Measurements from ENCODE around the gene TMC7.

The TMC7 gene

DNA sequence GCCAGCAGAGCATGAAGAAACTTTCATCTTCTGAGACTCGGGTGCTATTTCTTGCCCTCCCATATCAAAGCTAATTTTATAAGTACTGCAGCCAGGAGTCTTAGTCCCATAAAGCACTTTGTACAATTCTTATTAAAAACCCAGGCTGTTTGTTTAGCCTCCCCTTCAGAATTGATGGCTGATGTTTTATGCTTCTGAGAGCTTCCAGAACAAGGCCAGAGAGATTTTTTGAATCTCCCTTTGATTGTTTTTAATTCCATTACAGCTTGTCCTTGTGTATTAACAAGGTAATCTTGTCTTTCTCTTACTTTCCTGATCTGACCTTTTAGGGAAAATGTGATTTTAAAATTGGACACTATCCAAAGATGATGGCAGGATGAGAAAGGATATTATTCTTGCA, 99.9 kb downstream of the TMC7 start:
- DNase-seq: no peak
- in situ Hi-C loops (cut with MboI; ENCODE audit: low pct_unique_long_range_greater_than_20kb, low sequenced_read_pairs): no loop called here

DNA sequence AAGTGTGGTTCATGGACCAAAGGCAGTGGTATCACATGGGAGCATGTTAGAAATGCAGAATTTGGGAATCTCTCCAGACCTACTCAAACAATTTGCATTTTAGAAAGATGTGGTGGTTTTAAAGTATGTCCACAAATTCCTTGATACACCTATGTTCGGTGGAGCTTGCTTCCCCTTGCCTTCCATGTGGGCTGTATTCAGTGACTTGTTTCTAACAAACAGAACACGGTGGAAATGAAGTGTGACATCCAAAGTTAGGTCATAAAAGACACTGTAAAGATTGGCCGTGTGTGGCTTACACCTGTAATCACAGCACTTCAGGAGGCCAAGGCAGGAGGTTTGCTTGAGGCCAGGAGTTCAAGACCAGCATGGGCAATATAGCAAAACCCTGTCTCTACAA, 100.4 kb downstream of the TMC7 start:
- DNase-seq: no peak
- in situ Hi-C loops (cut with MboI; ENCODE audit: low pct_unique_long_range_greater_than_20kb, low sequenced_read_pairs): no loop called here

DNA sequence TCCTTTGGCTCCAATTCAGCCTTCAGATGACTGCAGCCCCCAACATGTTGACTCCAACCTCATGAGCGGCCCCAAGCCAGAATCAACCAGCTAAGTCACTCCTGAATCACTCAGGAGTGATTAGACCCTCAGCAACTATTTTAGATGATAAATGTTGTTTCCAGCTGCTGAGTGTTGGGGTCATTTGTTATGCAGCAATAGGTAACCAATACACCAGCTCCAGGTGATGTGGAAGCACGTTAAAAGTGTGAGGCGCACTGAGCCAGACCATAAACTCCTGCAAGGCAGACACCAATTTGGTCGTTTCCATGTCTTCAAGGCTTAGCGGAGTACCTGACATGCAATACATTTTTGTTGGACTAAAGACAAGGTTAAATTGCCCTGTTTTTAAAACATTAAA, 101.1 kb downstream of the TMC7 start:
- DNase-seq: no peak
- in situ Hi-C loops (cut with MboI; ENCODE audit: low pct_unique_long_range_greater_than_20kb, low sequenced_read_pairs): no loop called here

DNA sequence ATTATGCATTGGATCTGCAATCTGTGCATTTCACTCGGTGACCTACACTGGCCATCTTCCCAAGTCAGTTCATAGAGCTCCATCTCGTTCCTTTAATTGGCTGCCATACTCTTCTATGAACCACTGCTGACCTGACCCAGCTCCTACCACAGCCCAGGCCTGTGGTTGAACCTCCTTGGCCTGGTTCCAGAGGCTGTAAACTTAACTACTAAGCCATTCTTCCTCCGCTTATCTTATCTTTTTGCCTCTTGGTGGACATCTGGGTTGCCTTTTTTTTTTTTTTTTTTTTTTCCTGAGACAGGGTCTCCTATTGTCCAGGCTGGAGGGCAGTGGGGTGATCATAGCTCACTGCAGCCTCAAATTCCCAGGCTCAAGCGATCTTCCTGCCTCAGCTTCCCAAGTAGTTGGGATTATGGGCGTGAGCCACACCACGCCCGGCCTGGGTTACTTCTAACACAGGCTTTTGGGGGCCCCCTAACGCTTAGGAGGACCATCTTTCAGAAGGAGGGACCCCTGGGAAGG, 102.0 kb downstream of the TMC7 start:
- in situ Hi-C loops (cut with MboI; ENCODE audit: low pct_unique_long_range_greater_than_20kb, low sequenced_read_pairs): no loop called here
- DNase-seq: peak; percentile 63

DNA sequence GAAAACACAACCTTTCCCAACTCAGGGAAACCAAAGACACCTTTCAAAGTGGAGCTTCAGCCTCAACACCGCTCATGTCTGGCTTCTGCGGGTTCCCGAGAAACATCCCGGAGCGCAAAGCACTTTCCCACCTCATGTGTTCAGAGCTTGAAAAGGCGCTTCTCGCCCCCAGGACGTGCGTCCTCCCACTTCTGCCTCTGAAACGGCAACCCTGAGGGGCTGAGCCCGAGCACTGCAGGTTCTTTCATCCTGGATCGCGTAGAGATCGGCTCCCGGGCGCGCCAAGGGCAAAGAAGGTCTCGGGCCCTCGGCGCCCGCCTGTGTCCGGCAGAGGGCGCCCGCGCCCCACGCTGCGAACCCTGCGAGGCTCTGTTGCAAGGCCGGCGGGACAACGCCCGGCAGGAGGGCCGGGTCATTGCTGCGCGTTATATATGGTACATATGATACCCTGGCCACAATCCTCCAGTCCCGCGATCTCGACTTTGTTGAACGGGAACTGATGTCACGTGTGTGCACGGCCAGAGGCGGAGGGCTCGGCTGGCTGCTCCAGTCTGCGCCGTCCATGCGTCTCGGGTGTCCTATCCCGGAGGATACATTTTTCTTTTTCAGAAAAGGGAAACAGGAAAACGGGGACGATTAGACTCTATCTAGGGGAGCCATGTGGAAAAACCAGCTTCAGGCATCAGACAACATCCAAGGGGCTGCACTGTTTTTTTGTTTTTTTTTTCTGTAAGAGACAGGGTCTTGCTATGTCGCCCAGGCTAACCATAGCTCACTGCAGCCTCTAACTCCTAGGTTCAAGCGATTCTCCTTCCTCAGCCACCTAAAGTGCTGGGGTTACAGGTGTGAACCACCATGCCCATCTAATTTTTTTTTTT, 102.8 kb downstream of the TMC7 start:
- DNase-seq: peak; percentile 91
- in situ Hi-C loops (cut with MboI; ENCODE audit: low pct_unique_long_range_greater_than_20kb, low sequenced_read_pairs): no loop called here

DNA sequence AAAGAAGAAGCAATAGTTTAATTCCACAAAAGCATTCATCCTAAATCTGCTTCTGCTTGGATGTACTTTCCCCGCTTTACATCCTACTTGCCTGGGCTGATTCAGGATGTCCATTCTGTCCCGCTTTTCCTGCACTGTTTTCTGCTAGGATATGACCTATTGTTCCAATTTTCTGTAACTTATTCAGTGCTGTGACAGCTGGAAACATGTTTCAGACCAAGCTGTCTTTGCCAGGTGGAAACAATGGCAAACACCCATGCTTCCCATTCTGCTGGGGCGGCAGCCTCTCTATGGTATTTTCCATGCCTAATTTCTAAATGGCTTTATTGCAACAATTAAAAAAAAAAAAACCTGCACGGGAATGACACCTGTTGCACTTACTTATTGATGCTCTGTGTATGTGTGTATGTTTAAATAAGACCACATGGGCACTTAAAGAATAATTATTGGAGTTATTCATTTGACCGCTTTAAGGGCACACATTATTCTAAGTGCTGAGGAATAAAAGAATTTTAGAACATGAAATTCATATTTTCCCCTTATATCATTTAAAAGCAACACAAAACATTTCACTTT, 104.7 kb downstream of the TMC7 start:
- in situ Hi-C loops (cut with MboI; ENCODE audit: low pct_unique_long_range_greater_than_20kb, low sequenced_read_pairs): no loop called here
- DNase-seq: no peak

DNA sequence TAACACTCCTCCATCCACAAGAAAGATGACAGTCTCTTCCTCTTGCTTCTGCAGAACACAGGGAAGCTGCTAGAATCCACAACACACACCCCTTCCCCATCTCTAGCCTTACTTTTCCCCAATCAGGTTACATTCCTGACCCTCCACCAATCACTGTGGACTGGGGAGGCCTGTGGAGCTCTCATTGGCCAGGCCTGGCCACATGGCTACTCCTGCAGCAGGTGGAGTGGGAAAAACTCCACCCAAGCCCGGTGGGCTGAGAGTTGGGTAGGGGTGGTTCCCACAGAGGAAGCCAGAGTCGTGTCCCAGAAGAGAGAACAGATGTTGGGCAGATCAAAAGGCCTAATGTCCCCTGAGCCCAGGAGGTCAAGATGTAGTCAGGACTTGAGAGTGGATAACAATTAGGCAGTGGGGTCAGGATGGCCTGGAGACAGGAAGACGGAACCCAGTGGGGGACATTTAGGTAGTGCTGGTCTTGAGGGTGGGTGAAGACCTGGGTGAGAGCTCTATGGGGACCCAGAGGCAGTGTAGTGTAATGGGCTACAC, 105.7 kb downstream of the TMC7 start:
- in situ Hi-C loops (cut with MboI; ENCODE audit: low pct_unique_long_range_greater_than_20kb, low sequenced_read_pairs): no loop called here
- DNase-seq: no peak

DNA sequence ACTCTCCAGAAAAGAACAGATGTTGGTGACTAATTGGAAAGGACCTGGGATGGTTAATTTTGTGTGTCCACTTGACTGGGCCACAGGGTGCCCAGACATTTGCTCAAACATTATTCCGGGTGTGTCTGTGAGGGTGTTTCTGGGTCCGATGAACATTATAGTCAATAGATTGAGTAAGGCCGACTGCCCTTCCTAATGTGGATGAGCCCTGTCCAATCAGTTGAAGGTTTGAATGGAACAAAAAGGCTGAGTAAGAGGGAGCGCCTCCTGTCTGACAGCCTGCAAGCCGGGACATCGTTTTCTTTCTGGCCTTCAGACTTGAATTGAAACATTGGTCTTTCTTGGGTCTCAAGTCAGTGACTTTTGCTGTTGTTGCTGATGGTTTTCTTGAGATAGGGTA, 107.2 kb downstream of the TMC7 start:
- no peak for DNase-seq
- in situ Hi-C loops (cut with MboI; ENCODE audit: low pct_unique_long_range_greater_than_20kb, low sequenced_read_pairs): loop anchor here (10.0 kb wide), 1 partner anchor 274 kb away; no protein-coding TSS in a partner anchor

DNA sequence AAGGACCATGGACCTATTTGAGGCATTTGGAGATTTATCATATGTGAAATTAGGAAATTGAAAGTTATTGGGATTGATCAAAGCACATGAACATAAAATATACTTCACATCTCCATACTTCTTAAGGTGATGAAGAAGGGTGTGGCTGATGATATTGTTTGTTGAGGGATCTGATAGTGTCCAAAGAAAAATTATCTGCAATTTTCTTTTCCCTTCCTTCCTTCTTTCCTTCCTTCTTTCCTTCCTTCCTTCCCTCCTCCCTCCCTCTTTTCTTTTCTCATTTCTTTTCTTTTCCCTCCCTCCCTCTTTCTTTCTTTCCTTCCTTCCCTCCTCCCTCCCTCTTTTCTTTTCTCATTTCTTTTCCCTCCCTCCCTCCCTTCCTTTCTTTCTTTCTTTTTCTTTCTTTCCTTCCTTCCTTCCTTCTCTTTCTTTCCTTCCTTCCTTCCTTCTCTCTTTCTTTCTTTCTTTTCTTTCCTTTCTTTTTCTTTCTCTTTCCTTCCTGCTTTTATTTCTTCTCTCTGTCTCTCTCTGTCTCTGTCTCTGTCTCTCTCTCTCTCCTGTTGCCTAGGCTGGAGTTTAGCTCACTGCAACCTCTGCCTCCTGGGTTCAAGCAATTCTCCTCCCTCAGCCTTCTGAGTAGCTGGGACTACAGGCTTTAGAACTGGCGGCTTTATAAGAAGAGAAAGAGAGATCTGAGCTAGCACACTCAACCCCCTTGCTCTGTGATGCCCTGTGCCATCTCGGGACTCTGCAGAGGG, 109.1 kb downstream of the TMC7 start:
- in situ Hi-C loops (cut with MboI; ENCODE audit: low pct_unique_long_range_greater_than_20kb, low sequenced_read_pairs): loop anchor here (10.0 kb wide), 1 partner anchor 272 kb away; no protein-coding TSS in a partner anchor
- no peak for DNase-seq

DNA sequence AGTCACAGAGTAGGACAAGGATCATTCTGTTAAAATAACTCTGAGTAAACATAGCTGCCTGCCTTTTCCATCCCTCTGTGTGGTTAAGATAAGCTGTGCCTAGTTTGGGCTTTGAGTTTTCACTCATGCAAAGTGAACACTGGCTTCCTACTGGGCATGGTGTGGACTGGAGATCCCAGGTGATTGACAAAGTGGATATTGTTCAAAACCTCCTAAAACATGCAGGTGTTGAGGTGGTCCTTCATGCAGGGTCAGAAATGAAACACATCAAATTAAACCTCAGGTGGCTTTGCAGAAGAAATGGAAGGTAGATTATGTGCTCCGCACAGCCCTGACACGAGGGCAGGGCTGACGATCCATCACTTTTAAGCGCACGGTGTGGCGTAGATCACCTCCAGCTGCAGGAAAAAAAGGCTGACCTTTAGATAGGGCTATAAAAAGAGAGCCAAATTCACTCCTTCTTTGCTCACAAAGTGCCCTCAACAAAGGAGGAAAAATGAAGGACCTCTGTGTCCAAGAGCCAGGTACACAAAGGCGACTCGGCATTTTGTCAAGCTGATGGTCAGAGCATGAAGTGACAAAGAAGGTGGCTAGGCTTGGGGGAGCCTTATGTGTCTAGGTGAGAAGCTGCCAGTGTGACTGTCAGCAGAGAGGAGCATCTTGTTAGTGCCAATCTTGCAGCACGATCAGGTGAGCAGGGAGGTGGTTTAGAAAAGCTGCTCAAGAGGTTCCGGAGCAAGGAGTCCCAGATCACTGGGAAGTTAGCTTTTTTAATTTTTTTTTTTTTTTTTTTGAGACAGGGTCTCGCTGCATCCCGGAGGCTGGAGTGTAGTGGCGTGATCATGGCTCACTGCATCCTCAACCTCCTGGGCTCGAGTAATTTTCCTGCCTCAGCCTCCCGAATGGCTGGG, 110.2 kb downstream of the TMC7 start:
- no peak for DNase-seq
- in situ Hi-C loops (cut with MboI; ENCODE audit: low pct_unique_long_range_greater_than_20kb, low sequenced_read_pairs): loop anchor here (10.0 kb wide), 1 partner anchor 271 kb away; no protein-coding TSS in a partner anchor

DNA sequence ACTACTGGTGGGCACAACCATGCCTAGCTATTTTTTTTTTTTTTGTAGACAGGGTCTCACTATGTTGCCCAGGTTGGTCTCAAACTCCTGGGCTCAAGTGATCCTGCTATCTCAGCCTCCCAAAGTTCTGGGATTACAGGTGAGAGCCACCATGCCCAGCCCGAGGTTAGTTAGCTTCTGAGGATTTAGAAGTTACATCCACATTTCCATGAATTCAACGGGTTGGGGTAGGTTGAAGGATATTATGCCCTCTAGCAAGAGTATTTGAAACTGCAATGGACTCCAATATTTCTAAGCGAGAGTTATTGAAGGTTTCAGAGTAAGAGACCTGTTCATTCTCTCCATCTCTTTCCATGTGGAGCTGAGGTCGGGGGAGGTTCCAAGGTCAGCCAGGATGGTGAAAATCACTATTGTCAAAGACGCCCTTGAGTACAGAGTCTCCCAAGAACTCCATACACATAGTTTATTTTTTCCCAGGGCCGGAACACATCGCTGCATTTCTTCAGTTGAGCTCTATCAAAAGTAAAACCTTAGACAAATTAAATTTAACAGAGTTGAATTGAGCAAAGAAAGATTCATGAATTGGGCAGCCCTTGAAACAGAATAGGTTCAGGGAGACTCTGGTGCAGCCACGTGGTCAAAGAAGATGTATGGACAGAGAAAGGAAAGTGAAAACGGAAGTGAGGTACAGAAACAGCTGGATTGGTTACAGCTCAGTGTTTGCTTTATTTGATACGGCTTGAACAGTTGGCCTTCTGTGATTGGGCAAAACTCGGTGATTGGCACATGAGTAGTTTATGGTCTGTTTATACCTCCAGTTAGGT, 111.0 kb downstream of the TMC7 start:
- DNase-seq: peak; percentile 46
- in situ Hi-C loops (cut with MboI; ENCODE audit: low pct_unique_long_range_greater_than_20kb, low sequenced_read_pairs): loop anchor here (10.0 kb wide), 1 partner anchor 270 kb away; no protein-coding TSS in a partner anchor

DNA sequence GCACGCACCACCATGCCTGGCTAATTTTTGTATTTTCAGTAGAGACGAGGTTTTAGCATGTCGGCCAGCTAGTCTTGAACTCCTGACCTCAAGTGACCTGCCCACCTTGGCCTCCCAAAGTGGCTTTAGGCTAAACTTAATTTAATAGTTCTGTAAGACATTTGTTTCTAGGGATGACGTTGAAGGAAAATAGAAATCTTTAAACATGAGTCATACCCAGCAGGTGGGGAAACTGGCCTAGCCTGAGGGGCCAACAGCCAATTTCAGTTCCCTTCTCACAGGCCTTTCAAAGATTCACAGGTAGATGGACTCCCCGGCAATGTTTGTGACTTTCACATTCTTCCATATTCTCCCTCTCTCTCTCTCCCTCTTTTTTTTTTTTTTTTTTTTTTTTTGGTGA, 111.9 kb downstream of the TMC7 start:
- no peak for DNase-seq
- in situ Hi-C loops (cut with MboI; ENCODE audit: low pct_unique_long_range_greater_than_20kb, low sequenced_read_pairs): loop anchor here (10.0 kb wide), 1 partner anchor 269 kb away; no protein-coding TSS in a partner anchor

DNA sequence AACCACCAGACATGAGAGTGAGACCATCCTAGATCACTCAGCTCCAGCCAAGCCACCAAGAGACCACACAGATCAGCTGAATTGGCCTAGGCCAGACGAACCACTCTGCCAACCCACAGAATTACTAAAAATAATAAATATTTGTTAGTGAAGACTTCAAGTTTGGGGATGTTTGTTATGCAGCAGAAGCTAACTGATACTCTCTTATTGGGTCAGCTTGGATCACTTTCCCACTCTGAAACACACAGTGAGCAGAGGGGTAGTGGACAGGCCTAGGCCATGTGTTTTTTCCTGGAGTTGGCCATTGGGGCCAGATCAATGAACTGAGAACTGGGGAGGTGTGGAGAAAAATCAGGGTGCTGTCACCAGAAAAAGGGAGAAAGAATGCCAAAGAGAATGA, 114.4 kb downstream of the TMC7 start:
- DNase-seq: no peak
- in situ Hi-C loops (cut with MboI; ENCODE audit: low pct_unique_long_range_greater_than_20kb, low sequenced_read_pairs): loop anchor here (10.0 kb wide), 1 partner anchor 267 kb away; no protein-coding TSS in a partner anchor

DNA sequence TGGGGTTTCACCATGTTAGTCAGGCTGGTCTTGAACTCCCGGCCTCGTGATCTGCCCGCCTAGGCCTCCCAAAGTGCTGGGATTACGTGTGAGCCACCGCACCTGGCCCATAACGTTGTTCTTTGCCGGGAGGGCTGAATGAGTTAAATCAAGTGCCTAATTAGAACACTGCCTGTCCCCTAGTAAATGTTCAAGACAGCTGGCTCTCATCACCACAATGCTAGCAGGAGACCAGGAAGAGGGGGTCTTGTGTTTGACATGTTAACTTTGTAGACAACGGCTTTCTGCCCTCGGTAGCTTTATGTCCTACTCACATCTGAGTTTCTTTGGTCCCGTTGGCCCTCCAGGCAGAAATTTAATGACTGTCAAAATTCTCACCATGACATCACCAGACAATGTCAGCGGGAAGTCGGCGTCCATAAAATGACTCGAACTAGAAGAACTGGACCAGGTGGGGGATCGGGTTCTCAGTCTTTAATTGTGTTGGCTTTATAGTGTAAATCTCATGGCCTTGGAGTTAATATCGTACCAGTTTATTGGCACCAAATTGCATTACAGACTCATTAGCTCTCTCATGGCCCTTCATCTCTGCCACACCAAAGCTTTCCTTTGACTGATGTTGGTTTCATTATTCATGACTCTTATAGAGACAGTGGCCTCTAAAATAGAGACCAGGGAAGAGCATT, 118.6 kb downstream of the TMC7 start:
- in situ Hi-C loops (cut with MboI; ENCODE audit: low pct_unique_long_range_greater_than_20kb, low sequenced_read_pairs): no loop called here
- DNase-seq: no peak

DNA sequence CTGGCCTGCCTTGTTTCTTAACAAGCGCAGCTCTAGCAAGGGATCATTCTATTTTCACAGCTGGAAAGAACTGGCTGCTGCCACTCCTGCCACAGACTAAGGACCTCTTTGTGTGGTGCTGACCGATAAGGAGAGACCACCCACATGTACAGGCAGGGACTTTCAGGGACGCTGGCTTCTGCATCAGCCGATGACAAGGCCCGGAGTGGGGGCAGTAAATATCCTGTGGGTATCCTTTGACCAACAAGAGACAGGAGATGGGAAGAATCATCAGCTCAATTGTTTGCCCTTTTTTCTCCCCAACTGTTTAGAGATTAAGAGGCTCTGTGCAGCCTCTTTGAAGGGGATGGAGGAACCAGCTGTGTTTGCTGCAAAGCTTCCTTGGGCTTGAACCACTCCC, 120.9 kb downstream of the TMC7 start:
- in situ Hi-C loops (cut with MboI; ENCODE audit: low pct_unique_long_range_greater_than_20kb, low sequenced_read_pairs): no loop called here

DNA sequence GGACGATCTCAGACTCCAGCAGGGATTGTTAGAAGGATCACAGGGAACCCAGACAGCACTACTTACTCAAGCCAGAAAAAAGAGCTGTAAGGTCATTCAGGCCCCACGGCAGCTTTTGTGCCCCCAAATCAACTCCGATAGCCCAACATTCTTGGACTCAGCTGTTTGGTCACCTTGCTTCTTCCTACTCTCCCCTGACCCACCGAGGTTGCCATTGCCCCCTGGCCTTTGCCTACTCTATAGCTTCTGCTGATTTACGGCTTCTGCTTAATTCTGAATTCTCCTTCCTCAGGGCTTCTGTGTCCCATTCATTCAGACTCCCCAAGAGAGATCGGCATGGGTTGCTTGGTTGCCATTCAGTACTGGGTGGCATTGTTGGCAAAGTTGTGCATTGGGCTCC, 121.4 kb downstream of the TMC7 start:
- DNase-seq: no peak
- in situ Hi-C loops (cut with MboI; ENCODE audit: low pct_unique_long_range_greater_than_20kb, low sequenced_read_pairs): no loop called here

More for the DNA sequence above, 120.9 kb downstream of the TMC7 start:
- DNase-seq: no peak
